ENCODE data around the gene SAP30L. TPM values are rescaled to one million over a fixed set of nuclear protein-coding genes. Genes with fewer than 3 reads are reported as not detected.

The SAP30L gene
- total RNA-seq, 1 experiment from 2014 or later = 17.5 TPM

DNA sequence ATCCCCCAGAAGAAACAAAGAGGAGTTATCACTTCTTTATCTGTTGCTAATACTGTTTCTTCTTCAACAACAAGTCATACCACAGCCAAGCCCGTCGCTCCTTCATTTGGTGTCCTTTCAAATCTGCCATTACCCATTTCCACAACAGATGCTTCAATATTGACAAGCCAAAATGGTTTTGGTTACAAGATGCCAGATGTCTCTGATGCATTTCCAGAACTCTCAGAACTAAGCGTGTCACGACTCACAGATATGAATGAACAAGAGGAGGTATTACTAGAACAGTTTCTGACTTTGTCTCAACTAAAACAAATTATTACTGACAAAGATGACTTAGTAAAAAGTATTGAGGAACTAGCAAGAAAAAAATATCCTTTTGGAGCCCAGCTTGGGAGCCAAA, 48.2 kb downstream of the SAP30L start:
- in situ Hi-C loops (cut with HindIII; ENCODE audit: low sequenced_read_pairs) = no loop called here

DNA sequence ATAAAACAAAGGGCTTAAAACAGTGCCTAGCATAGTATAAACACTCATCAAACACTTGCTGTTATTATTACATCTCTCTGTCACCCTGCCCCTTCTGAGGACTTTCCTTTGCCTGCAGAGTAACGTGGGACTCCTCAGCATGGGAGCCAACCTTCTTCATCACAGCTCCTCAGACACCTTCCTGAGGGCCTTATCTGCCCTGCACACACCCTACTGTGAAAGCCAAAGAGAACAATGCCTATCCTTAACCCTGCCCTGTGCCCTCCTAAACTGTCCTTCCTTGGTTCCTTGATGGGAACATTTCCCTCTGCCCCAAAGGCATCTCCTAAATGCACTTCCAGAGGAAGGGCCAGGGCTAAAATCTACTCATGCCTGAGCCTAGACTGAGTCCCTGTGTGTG, 52.8 kb downstream of the SAP30L start:
- in situ Hi-C loops (cut with HindIII; ENCODE audit: low sequenced_read_pairs) = no loop called here
- no peak for DNase-seq (ENCODE audit: low spot score)

More for the DNA sequence above, 48.2 kb downstream of the SAP30L start:
- no peak for DNase-seq (ENCODE audit: low spot score)

DNA sequence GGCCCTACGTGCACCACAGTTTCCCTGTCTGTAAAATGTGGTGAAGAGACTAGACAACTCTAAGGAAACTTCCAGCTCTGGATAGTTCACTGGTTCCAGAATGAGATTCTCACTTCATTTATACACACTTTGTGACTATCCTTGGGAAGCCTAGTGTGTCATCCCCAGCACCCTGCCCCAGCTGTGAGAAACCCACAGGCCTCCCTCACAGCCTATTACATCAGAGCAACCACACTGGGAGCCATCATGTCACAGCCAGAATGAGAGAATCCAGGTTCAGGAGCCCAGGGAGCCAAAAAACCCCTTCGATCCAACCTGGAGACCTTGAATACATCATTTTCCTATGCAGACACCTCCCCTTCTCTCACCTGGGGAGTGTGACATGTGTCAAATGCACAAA, 53.2 kb downstream of the SAP30L start:
- no peak for DNase-seq (ENCODE audit: low spot score)
- in situ Hi-C loops (cut with HindIII; ENCODE audit: low sequenced_read_pairs) = no loop called here

DNA sequence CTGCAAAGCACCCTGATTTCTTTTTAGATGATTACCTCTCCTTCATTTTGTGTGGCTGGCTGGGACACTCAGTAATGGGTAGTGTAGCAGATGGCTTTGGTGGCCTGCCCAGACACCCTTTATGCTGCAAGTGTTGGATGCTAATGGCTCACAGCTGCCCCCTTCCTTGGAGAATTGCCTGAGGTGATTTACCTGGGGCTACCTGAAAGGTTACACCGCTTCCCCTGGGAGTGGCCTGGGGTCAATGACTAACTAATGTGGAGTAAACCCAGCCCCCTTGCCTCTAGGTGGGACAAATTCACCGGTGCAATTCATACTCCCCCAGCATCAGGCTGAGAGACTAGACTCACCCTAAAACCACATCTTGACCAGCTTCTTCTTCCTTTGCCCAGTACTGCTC, 55.8 kb downstream of the SAP30L start:
- DNase-seq (ENCODE audit: low spot score) = no peak

DNA sequence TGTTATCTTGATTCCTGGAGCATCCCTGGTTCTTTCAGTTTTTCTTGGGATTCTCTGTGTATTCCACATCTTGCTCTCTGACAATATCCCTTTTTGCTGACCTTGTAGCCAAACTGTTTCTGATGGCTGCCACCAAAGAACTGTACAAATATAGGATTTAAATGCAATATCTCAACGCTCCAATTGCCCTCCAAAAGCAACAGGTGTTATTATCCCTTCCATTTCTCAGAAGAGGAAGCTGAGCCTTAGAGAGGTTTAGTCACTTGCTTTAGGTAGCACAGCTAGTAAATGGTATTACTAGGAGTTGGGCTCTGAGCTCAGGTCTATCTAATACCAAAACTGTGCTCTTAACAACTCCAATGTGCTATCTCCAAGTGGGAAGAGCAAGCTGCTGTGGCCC, 56.4 kb downstream of the SAP30L start:
- in situ Hi-C loops (cut with HindIII; ENCODE audit: low sequenced_read_pairs) = no loop called here
- no peak for DNase-seq (ENCODE audit: low spot score)

More for the DNA sequence above, 55.8 kb downstream of the SAP30L start:
- in situ Hi-C loops (cut with HindIII; ENCODE audit: low sequenced_read_pairs) = no loop called here

DNA sequence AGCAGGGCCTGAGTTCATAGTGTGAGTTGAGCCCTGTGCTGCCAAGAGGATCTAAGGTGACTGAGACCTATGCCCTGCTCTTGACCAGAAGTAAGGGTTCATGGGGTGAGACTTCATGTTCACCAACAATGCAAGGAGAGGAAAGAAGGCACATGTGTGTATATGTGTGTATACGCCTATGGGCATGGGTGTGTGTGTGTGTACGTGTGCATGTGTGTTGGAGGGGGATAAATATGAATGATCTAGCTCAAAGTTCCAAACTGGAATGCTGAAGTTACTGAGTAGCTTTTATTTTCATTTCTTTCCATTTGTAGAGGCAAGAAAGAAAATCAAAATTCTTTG, 57.9 kb downstream of the SAP30L start:
- in situ Hi-C loops (cut with HindIII; ENCODE audit: low sequenced_read_pairs) = no loop called here
- no peak for DNase-seq (ENCODE audit: low spot score)

DNA sequence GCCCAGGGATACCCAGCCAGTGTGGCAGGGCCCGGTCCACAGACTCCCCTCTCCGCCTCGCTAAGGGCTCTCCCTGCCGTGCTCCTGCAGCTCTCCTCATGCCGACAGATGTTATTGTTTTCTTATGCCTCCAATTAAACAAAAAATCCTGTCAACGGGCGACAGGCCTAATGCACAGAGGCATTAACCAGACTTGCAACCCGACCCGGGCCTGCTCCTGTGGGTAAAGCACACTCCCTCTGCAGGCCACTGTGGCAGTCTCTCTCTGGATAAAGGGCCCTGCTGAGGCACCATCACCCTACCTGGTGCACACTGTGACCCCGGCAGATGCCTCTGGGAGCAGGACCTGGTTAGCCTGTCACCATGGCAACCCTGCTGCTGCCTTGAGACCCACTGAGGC, 59.8 kb downstream of the SAP30L start:
- no peak for DNase-seq (ENCODE audit: low spot score)
- in situ Hi-C loops (cut with HindIII; ENCODE audit: low sequenced_read_pairs) = no loop called here

DNA sequence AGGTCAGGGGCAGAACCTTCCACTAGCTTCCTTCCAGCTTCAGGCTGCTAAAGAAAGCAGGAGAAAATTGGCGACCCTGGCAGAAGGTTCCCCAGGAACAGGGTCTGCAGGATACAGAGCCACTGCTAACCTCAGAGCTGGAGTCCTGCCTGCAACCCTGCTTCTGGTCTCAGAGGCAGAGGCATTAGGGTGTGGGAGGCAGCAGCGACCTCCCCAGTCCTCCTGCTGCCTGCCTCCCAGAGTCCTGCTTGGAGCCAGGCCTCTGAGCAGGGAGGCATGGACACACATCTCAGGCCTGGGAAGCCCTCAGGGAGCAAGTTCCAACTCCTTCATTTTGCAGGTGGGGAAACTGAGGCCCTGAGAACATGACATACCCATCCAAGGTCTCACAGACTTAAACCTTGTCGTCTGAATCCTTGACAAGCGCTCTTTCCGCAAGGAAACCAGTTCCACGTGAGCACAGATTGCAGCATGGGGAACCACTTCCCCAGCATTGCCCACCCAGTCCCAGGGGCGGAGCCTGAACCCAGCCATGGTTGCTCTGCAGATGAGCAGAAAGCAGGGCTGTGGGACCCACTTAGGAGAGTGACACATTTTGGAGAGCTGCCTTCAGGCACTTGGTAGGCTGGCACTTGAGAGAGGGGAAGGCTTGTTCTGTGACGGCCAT, 60.4 kb downstream of the SAP30L start:
- in situ Hi-C loops (cut with HindIII; ENCODE audit: low sequenced_read_pairs) = no loop called here
- DNase-seq (ENCODE audit: low spot score) = no peak

DNA sequence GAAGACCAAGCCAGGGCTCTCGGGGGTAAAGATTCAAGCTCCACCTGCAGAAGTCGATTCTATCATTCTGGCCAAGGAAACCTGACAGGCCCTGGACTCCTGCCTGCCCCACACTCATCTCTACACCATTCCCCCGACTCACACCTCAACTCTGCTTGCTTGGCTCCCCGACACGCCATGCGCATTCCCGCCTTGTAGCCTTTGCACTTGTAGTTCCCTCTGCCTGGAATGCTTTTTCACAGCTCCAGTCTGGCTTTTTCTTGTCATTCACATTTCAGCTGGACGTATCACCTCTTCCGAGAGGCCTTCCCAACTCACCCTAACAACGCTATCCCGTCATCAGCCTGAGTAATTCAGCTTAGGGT, 60.9 kb downstream of the SAP30L start:
- in situ Hi-C loops (cut with HindIII; ENCODE audit: low sequenced_read_pairs) = no loop called here
- no peak for DNase-seq (ENCODE audit: low spot score)

DNA sequence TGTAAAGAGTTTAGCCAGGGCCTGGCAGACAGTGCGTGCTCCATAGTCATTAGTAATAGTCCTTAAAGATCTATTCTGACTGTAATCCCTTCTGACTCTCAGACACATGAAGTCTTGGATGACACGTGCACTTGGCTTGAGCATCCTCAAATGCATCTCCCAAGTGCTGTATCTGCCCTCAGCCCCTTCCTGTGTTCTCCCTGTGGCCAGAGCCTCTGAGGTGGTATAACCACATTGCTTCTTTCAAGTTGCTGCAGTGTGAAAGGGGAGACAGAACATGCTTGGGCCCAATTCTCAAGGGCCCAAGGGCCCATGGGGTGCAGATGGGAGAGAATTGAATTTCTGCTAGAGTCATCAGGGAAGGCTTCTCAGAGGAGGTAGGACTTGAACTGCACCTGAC, 62.3 kb downstream of the SAP30L start:
- DNase-seq (ENCODE audit: low spot score) = no peak
- in situ Hi-C loops (cut with HindIII; ENCODE audit: low sequenced_read_pairs) = no loop called here

DNA sequence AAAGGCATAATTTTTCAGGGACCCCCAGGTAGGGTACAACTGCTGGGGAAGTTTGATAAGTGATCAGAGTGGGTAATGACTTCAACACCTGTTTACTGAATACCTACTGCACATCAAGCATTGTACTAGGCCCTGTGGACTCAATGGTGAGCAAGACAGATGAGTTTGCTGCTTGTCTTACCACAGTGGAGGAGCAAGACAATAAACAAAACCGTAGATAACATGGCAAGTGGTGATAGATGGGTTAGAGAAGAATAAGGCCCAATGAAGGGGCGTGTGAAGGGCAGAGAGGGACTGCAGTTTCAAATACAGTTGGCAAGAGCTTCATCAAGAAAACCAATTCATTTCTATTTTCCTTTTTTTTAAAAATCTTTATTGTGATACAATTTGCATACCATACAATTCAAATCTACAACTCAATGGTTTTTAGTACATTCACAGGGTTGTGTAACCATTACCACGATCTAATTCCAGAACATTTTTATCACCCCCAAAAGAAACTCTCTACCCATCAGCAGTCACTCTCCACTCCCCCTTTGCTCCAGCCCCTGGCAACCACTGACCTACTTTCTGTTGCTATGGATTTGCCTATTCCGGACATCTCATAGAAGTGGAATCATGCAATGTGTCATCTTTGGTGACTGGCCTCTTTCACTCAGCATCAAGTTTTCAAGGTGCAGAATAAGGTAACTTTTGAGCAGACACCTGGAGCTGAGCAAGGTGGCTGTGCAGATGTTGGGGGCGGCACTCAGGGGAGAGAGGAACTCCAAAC, 64.2 kb downstream of the SAP30L start:
- in situ Hi-C loops (cut with HindIII; ENCODE audit: low sequenced_read_pairs) = no loop called here
- DNase-seq (ENCODE audit: low spot score) = no peak

Other genes with a start within 250 kb of the SAP30L start
- gene HAND1, start 32.2 kb downstream of the SAP30L start, total RNA-seq (2014; rRNA removed; shearing (Covaris generic)) = 1.4 and 2.7 TPM in 2 replicates